ENCODE data around the gene GAN.
"Not testable (repeated sequence)": the region's sequence is repeated elsewhere in the genome, so short reads cannot be mapped to it uniquely, and the experiment has no call there.

GAN gene

DNA sequence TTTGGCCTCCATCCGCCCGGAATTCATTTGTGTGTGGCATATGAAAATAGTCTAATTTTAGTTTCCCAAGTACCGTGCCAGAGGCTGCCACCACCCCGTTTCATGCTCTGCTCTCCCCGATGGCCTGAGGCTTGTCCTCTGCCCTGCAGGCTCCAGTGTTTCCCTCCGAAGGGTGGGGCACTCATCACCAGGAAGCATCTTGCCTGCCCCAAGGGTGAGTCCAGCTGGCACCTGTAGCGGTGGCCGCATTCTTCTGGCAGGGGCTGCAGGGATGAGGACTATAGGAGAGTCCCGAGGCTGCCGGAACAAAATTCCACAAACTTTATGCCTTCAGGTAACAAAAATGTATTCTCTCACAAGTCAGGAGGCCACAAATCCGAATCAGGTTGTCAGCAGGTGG, 106.8 kb downstream of the GAN start:
- FAIRE-seq: no peak
- DNase-seq (ENCODE audit: insufficient read length, low spot score): no peak

GRCh38 chr16:81422153-81422552, 107.4 kb downstream of the GAN start:
- not testable (repeated sequence) for FAIRE-seq; DNase-seq (ENCODE audit: insufficient read length, low spot score)

- DNase-seq (ENCODE audit: insufficient read length, low spot score): no peak
- FAIRE-seq: no peak
These were observed 110.0 kb downstream of the GAN start for GRCh38 chr16:81424771-81425170.

DNA sequence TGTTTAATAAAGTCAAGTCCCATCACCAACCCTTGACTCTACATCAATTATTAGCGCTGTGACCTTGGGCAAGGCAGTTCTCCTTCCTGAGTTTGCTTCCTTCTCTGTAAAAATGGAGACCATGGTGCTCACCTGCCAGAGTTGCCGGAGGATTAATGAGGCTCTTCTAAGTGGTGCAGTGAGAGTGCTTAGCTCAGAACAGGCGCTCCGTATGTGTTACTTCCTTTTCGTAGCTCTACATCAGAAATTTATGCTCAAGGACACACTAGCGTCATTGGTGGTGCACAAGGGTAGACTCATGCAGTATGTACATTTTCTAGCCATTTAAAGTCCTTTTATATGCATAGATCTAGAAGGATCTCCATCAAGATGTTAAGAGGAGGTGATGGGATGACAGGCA, 112.5 kb downstream of the GAN start:
- FAIRE-seq (no peak), DNase-seq (ENCODE audit: insufficient read length, low spot score) (no peak)

DNA sequence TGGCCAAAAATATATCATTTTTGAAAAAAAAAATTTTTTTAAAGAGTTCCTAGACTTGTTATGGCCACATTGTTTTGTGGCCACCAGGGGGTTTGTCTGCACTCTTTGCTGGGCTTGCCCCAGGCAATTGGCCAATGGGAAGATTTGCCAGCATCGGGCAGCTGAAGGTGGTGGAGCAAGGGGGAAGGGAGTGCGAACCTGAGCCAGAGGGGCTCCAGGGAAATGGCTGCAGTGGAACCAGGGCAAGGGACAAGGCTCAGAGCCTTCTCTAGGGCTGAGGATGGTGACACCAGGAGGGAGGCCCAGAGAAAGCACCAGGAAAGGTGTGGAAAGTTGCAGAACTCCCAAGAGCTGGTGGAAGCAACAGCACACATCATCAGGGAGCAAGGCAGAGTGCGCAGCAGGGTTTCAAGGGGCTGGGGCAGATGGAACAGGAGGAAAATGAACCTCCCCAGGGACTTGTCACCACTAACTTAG, 114.3 kb downstream of the GAN start:
- FAIRE-seq (no peak), DNase-seq (ENCODE audit: insufficient read length, low spot score) (peak; percentile 68)

DNA sequence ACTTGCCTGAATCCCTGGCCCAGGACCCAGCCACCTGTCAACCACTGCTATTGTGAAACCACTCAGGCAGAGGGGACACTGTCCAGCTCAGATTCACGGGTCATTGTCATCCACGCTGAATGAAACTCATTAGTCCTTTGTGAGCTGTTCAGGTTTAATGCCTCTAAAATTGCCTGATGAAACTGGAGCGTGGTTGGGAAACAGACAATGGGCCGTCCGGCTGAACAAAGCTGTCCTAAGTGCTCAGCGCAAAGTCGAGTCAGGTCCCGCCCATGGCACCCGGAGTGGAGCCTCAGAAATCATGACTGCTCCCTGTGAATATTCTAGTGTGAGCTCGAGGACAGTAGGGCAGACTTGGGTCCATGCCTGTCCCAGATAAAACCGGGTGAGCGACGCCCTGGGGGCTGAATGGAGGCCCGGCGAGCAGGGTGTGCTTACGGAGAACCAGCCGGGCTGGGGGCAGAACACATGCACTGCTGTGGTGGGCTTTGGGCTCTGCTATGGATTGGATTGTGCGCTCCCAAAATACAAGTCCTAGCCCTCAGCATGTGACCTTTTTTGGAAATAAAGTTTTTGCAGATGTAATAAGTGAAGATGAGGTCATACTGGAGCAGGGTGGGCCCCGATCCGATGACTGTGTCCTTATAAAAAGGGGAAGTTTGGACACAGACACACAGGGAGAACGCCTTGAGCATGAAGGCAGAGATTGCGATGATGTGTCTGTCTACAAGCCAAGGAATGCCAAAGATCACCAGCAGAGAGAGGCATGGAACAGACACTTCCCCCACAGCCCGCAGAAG, 117.0 kb downstream of the GAN start:
- no peak for FAIRE-seq
- no peak for DNase-seq (ENCODE audit: insufficient read length, low spot score)

GRCh38 chr16:81432937-81433557, 118.3 kb downstream of the GAN start:
- DNase-seq (ENCODE audit: insufficient read length, low spot score): no peak
- no peak for FAIRE-seq

DNA sequence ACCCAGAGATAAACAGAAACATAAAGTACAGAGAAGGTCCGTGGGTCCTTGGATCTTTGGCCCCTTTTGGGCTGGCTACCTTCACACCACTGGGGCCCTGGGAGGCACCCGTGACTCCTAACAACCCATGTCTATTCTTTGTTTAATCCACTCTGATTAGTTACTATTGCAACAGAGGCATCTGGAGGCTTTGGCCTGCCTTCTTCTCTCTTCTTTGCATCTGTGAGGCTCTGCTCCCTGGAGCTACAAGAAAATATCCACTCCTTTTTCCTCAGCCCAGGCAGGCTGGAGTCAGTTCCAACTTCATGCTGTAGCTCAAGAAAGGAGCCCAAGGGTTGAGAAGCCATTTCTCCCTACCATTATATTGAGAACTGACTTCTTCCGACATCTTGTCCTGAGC, 120.3 kb downstream of the GAN start:
- no peak for FAIRE-seq
- no peak for DNase-seq (ENCODE audit: insufficient read length, low spot score)

- FAIRE-seq: no peak
These were observed 120.8 kb downstream of the GAN start for GRCh38 chr16:81435567-81435966.

DNA sequence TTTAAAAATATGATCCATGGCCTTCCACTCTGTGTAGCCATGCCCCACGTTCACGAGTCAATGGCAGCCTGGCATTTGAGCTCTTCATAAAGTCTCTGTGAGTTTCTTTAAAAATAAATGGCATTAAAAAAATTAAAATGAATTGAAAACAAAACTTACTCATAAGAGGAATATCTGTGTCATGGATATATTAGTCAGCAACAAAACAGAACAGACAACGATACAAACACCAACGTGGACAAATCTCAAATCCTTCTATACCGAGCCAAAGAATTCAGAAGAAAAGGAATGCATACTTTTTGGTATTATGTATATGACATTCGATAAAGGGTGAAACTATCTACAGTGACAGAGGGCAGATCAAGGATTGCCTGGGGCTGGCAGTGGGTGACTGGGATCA, 121.6 kb downstream of the GAN start:
- FAIRE-seq: no peak

More at GRCh38 chr16:81435567-81435966, 120.8 kb downstream of the GAN start:
- DNase-seq (ENCODE audit: insufficient read length, low spot score): no peak

DNA sequence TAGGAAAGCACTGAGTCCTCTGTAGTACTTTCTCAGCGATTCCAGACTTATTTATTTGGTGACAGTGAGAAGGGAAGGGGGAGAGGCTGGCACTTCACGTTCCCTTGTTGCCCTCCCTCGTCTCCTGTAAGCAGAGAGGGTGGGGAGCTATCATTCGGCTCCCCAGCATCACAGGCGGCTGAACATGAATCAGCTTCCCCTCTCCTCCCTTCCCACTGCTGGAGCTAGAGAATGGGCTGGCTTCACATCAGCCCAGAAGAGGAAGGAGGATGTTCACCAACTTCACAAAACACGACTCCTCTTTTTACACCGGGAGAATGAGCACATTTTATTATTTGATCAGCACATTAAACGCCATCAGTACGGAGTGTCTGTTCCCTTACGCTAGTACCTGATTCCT, 123.1 kb downstream of the GAN start:
- FAIRE-seq: no peak
- DNase-seq (ENCODE audit: insufficient read length, low spot score): no peak

More for the DNA sequence above, 121.6 kb downstream of the GAN start:
- no peak for DNase-seq (ENCODE audit: insufficient read length, low spot score)
